T1000 (cell line): Measurements from ENCODE around the gene NUTM2A.
"Not testable (repeated sequence)": the region's sequence is repeated elsewhere in the genome, so short reads cannot be mapped to it uniquely, and the experiment has no call there.

Experiments used
- DNase-seq: peaks from one replicate; lab custom pipeline; 2025; ENCODE audit warnings: mixed read lengths; lab: John Stamatoyannopoulos, UW

NUTM2A gene

GRCh38 chr10:87247335-87247734 lies 22.1 kb downstream of the NUTM2A start:
- not testable (repeated sequence) for DNase-seq

- not testable (repeated sequence) for DNase-seq
These were observed 23.6 kb downstream of the NUTM2A start for GRCh38 chr10:87248818-87249353.

- DNase-seq = not testable (repeated sequence)
These were observed 55.6 kb downstream of the NUTM2A start for GRCh38 chr10:87280749-87281392.
